HepG2 (cell line): ENCODE results near the gene TRIM3. TPM values are rescaled to one million over a fixed set of nuclear protein-coding genes. Genes with fewer than 3 reads are reported as not detected.

ENCODE experiments used
- ATAC-seq: fragments of 200-7000 bp; cut with Tn5 transposase; 3 replicates; pipeline ENCODE4 v1.9.1; 2020; ENCODE audit warnings: mild to moderate bottlenecking, moderate library complexity
- BruUV-seq: library from RNA; stranded (reverse); fragments of 400-500 nt; replicated peaks from 2 replicates; lab custom pipeline; 2021; lab: Mats Ljungman, UMichigan
- CTCF ChIA-PET: fragments of 300-600 bp; formaldehyde crosslinking; extraction: SDS; loops from one replicate; lab custom pipeline; 2021; ENCODE audit warnings: low total read pairs, inconsistent platforms, low intra/inter-chr PET ratio; lab: Yijun Ruan, JAX
- POLR2A ChIA-PET: fragments of 350-600 bp; sonication (Branson Sonifier 250); formaldehyde crosslinking; loops from one replicate; lab custom pipeline; 2020; ENCODE audit warnings: antibody characterized with exemption, inconsistent platforms; lab: Yijun Ruan, JAX
- DNase-seq: peaks from one replicate; pipeline ENCODE4 v3.0.0-alpha.2; 2015; ENCODE audit warnings: low spot score
- FAIRE-seq: peaks from 3 replicates; lab custom pipeline; 2011; peaks lifted over from hg19 to GRCh38; lab: Jason Lieb, UNC
- H2AFZ ChIP-seq: one replicate; pipeline ENCODE4 v1.6.1; 2011; ENCODE audit warnings: low read length, inconsistent platforms
- H3K27ac ChIP-seq: fragments of 300-600 bp; 3 replicates; pipeline ENCODE4 v1.8.0; 2011; ENCODE audit warnings: mixed run types, mild to moderate bottlenecking, mixed read lengths, low read length, inconsistent platforms; ENCODE audit not compliant: insufficient read depth; ENCODE audit errors: extremely low read length
- H3K27me3 ChIP-seq, 2 experiments: fragments of 200-600 bp in 1 of 2; 2 replicates in 1 of 2; 3 replicates in 1 of 2; pipeline versions ENCODE4 v1.6.0 to v1.8.0; 2011; ENCODE audit warnings: low read length in 2 of 2, mild to moderate bottlenecking in 2 of 2, moderate library complexity in 2 of 2, inconsistent platforms in 1 of 2; ENCODE audit not compliant: insufficient read depth in 2 of 2, control insufficient read depth in 1 of 2
- H3K36me3 ChIP-seq, 2 experiments: fragments of 200-600 bp in 1 of 2; replicated peaks in 1 of 2; 2 replicates in 1 of 2; 3 replicates in 1 of 2; pipeline versions ENCODE4 v1.5.1 to v1.8.0; 2011; ENCODE audit warnings: low read length in 2 of 2, inconsistent platforms in 1 of 2; ENCODE audit not compliant: insufficient read depth in 2 of 2, control insufficient read depth in 1 of 2
- H3K4me1 ChIP-seq: 2 replicates; pipeline ENCODE4 v1.5.1; 2012; ENCODE audit warnings: low read length, inconsistent platforms; ENCODE audit not compliant: insufficient read depth
- H3K4me2 ChIP-seq: 2 replicates; pipeline ENCODE4 v1.6.0; 2011; ENCODE audit warnings: low read depth, low read length, inconsistent platforms
- H3K4me3 ChIP-seq, 3 experiments: fragments of 200-600 bp in 1 of 3; sonication (generic), shearing (Covaris generic) in 1 of 3; replicated peaks in 1 of 3; 2 replicates each; pipeline ENCODE4 v1.5.1; 2011 to 2016; ENCODE audit warnings: low read length in 3 of 3, inconsistent platforms in 2 of 3, low read depth in 2 of 3, mild to moderate bottlenecking in 2 of 3, control low read depth in 1 of 3, mixed read lengths in 1 of 3; ENCODE audit not compliant: insufficient read depth in 1 of 3
- H3K79me2 ChIP-seq: one replicate; pipeline ENCODE4 v1.6.1; 2011; ENCODE audit warnings: low read length, inconsistent platforms; ENCODE audit not compliant: insufficient read depth
- H3K9ac ChIP-seq: 2 replicates; pipeline ENCODE4 v1.6.0; 2011; ENCODE audit warnings: mild to moderate bottlenecking, low read depth, low read length, inconsistent platforms; ENCODE audit not compliant: insufficient read depth
- H3K9me3 ChIP-seq: 2 replicates; pipeline ENCODE4 v1.5.1; 2012; ENCODE audit warnings: mild to moderate bottlenecking, low read length
- H4K20me1 ChIP-seq: 2 replicates; pipeline ENCODE4 v1.6.0; 2011; ENCODE audit warnings: inconsistent platforms, mild to moderate bottlenecking, low read length, moderate library complexity; ENCODE audit not compliant: insufficient read depth
- ADNP ChIP-seq: sonication (generic); formaldehyde crosslinking; IDR thresholded peaks from 2 replicates; pipeline ENCODE4 v1.4.0; 2020; ENCODE audit warnings: missing genetic modification reagents
- GZF1 ChIP-seq: sonication (generic); formaldehyde crosslinking; IDR thresholded peaks from 2 replicates; pipeline ENCODE4 v1.5.1; 2020; ENCODE audit warnings: mild to moderate bottlenecking, missing genetic modification reagents
- MTA1 ChIP-seq: sonication (generic); formaldehyde crosslinking; IDR thresholded peaks from 2 replicates; pipeline ENCODE4 v1.4.0; 2020; ENCODE audit warnings: missing genetic modification reagents, mild to moderate bottlenecking, borderline replicate concordance
- PCBP1 ChIP-seq: fragments of 200-400 bp; formaldehyde crosslinking; IDR thresholded peaks from 2 replicates; pipeline ENCODE4 v1.6.1; 2017; ENCODE audit warnings: mild to moderate bottlenecking, low read depth, low read length, borderline replicate concordance
- ZBTB42 ChIP-seq: sonication (generic); formaldehyde crosslinking; IDR thresholded peaks from 2 replicates; pipeline ENCODE4 v1.5.0; 2020; ENCODE audit warnings: mild to moderate bottlenecking, missing genetic modification reagents
- ZNF879 ChIP-seq: sonication (generic); formaldehyde crosslinking; IDR thresholded peaks from 2 replicates; pipeline ENCODE4 v1.8.1; 2023; ENCODE audit warnings: missing genetic modification reagents
- WGBS: methylation state at CpG from one replicate; pipeline ENCODE4 v1.1.6; 2017; ENCODE audit warnings: low lambda C conversion rate; 5-methylcytosine and 5-hydroxymethylcytosine counted together
- in situ Hi-C: cut with HindIII; loops from 2 replicates; pipeline ENCODE4 v1.10.0; 2017; ENCODE audit warnings: low pct_unique_long_range_greater_than_20kb; ENCODE audit not compliant: extremely low pct_ligation_motif_present
- intact Hi-C: fragments of 100-400 bp; cut with micrococcal nuclease; formaldehyde crosslinking; loops from one replicate; pipeline ENCODE4 v1.10.0; 2022; ENCODE audit not compliant: unreplicated experiment
- polyA plus RNA-seq, 8 experiments: library from polyadenylated mRNA; depleted of rRNA in 3 of 8; stranded (reverse) in 7 of 8; unstranded in 1 of 8; fragments of >200 nt; fragmentation: Illumina TruSeq in 4 of 8; extraction: Trizol in 4 of 8; gene quantifications; 2 replicates each; pipeline versions ENCODE4 v1.2.1 to v1.2.3, GENCODE V29; 2011 to 2016; ENCODE audit warnings: low read depth in 4 of 8, missing spikeins in 1 of 8, mixed read lengths in 1 of 8; ENCODE audit not compliant: insufficient read depth in 1 of 8
- total RNA-seq, 5 experiments: library from RNA; depleted of rRNA; stranded (reverse); fragments of >200 nt; fragmentation: Illumina TruSeq; extraction: Trizol; gene quantifications; 2 replicates each; pipeline ENCODE4 v1.2.3, GENCODE V29; 2016; ENCODE audit warnings: low read depth in 1 of 5
- TF ChIP-seq, protein P1 (sequence below), 2 experiments: sonication (generic) in 1 of 2; formaldehyde crosslinking in 1 of 2; IDR thresholded peaks; 2 replicates each; pipeline versions ENCODE4 v1.4.0 to v1.6.1; 2016 to 2020; ENCODE audit warnings: borderline replicate concordance in 1 of 2, low read depth in 1 of 2, mild to moderate bottlenecking in 1 of 2, missing genetic modification reagents in 1 of 2

TRIM3 gene
- total and polyA plus RNA-seq, 2 of the 13 experiments (the other 11 are each of a cell fraction or from before 2014, with no cell fraction given), result 3.6 to 6.3 TPM

DNA sequence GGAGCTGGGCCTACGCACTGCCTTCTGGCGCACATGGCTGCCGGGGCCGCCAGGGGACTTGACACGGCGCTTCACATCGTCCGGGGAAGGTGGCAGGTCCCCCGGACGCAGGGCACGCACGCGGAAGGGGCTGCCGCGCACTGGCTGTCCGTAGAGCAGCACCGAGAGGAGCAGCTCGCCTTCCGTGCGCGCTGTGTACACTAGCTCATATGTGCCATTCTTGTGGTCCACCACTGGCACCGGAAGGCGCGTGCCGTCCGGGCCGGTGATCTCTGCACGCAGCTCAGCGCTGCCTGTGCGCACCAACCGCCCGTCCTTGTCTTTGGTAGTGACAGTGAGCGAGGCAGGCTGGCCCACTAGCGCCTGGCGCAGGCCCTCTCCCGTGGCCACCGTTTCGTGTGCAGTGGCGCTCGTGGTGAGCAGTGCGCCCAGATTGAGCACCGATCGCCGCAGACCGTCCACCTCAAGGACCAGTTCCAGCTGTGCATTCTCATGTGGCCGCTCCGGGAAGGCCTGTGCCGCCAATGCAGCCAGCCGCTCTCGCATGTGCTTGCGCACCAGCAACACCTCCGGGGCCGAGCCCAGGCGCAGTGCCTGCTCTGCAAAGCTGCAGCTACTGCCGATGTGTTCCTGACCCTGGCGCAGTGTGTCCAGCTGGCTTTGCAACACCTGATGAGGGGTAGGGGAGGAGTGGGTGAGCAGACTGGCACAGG is 17.2 kb downstream of the TRIM3 start (continued):
- TF ChIP-seq, protein P1, sequence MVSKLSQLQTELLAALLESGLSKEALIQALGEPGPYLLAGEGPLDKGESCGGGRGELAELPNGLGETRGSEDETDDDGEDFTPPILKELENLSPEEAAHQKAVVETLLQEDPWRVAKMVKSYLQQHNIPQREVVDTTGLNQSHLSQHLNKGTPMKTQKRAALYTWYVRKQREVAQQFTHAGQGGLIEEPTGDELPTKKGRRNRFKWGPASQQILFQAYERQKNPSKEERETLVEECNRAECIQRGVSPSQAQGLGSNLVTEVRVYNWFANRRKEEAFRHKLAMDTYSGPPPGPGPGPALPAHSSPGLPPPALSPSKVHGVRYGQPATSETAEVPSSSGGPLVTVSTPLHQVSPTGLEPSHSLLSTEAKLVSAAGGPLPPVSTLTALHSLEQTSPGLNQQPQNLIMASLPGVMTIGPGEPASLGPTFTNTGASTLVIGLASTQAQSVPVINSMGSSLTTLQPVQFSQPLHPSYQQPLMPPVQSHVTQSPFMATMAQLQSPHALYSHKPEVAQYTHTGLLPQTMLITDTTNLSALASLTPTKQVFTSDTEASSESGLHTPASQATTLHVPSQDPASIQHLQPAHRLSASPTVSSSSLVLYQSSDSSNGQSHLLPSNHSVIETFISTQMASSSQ (IDR thresholded peaks at IDR 0.05; ENCODE audit: low read depth), result no peak
- TF ChIP-seq, protein P1 (CRISPR knock-in tag; IDR thresholded peaks at IDR 0.05; ENCODE audit: borderline replicate concordance), result no peak
- TF ChIP-seq, all 625 proteins: peak for 0

DNA sequence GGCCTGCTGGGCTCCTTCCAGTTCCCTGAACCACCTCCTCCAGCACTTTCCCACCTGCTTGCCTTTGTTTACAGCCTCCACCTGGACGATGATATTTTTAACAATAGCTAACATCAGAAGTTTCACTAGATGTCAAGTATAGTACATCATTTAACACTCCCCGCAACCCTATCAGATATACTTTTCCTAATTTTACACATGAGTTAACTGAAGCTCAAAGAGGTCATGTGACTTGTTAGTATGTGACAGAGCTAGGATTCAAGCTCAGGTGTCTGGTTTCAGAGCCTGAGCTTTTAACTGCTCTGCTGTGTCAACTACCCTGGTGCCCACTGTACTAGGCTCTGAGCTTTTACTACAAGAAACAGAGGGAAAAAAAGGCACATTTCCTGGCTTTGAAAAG is 18.7 kb downstream of the TRIM3 start:
- FAIRE-seq (no peak), DNase-seq (no peak), ATAC-seq (no peak)
- Histone ChIP-seq H3K36me3 (peaks cover 4 to 7% of the 10 kb centered on the region in 2 experiments; a peak in 3 of 5 replicates), H4K20me1 (no peaks in the 10 kb centered on the region), H3K4me3 (no peak overlapping the region), H3K9me3 (no peaks in the 10 kb centered on the region), H3K4me1 (no peaks in the 10 kb centered on the region), H3K27me3 (no peaks in the 10 kb centered on the region), H3K4me2 (no peak overlapping the region), H3K79me2 (no peaks in the 10 kb centered on the region), H3K27ac (no peak overlapping the region), H2AFZ (no peak overlapping the region), H3K9ac (no peak overlapping the region)
- ChIA-PET POLR2A (no interaction called here), CTCF (no interaction called here)
- in situ Hi-C loops, result no loop called here
- intact Hi-C loops, result no loop called here
- 91% methylated on average over 2 of the region's 2 CpGs for WGBS
- TF ChIP-seq ZBTB42 (CRISPR knock-in tag) (no peak), ZNF879 (CRISPR knock-in tag) (no peak), ADNP (CRISPR knock-in tag) (no peak), PCBP1 (no peak), GZF1 (CRISPR knock-in tag) (no peak), MTA1 (no peak)
- BruUV-seq, result no TSS peak
